RWPE1 (cell line): ENCODE results near the gene KCTD19.

ENCODE experiments used
- CTCF ChIA-PET: fragments of 350-600 bp; sonication (Branson Sonifier 250); formaldehyde crosslinking; extraction: SDS; loops from one replicate; lab custom pipeline; 2021; lab: Yijun Ruan, JAX
- POLR2A ChIA-PET: fragments of 400-600 bp; formaldehyde crosslinking; extraction: SDS; loops from one replicate; lab custom pipeline; 2020; ENCODE audit warnings: antibody characterized with exemption; ENCODE audit not compliant: low non-redundant PET; lab: Yijun Ruan, JAX
- DNase-seq: peaks from one replicate; pipeline ENCODE4 v3.0.0; 2012; ENCODE audit warnings: low spot score
- H3K27ac ChIP-seq: fragments of 450-650 bp; 2 replicates; pipeline ENCODE4 v1.5.1; 2017
- CTCF ChIP-seq: fragments of 450-650 bp; conservative IDR thresholded peaks from 2 replicates; pipeline ENCODE4 v1.5.1; 2017; ENCODE audit warnings: low read depth, mild to moderate bottlenecking

The KCTD19 gene

GRCh38 chr16:67259705-67260104 lies 66.8 kb downstream of the KCTD19 start:
- no peak for DNase-seq
- CTCF ChIA-PET, result interaction anchor here (0.7 to 1.9 kb wide), 4 partner anchors 11 to 184 kb away, joined by 4 to 12 read pairs (median 8); partner anchors contain the start of gene PLEKHG4
- POLR2A ChIA-PET, result no interaction called here
- TF ChIP-seq CTCF, result no peak
- H3K27ac ChIP-seq, result no peak overlapping the region

- TF ChIP-seq CTCF, result no peak
- ChIA-PET POLR2A (no interaction called here), CTCF (interaction anchor here (1.2 kb wide), 1 partner anchor 208 kb away, joined by 4 read pairs; no protein-coding TSS in a partner anchor)
- H3K27ac ChIP-seq, result no peak overlapping the region
- no peak for DNase-seq
These were observed 68.2 kb downstream of the KCTD19 start for GRCh38 chr16:67258161-67258835.

- ChIA-PET POLR2A (no interaction called here), CTCF (interaction anchor here (1.2 kb wide), 1 partner anchor 208 kb away, joined by 4 read pairs; no protein-coding TSS in a partner anchor)
- no peak for DNase-seq
- no peak for TF ChIP-seq CTCF
- no peak overlapping the region for H3K27ac ChIP-seq
These were observed 68.9 kb downstream of the KCTD19 start for GRCh38 chr16:67257486-67258160.

GRCh38 chr16:67256701-67257230 lies 69.8 kb downstream of the KCTD19 start:
- POLR2A ChIA-PET, result no interaction called here
- CTCF ChIA-PET, result interaction anchor here (0.6 kb wide), 1 partner anchor 11 kb away, joined by 4 read pairs; no protein-coding TSS in a partner anchor
- no peak for DNase-seq
- H3K27ac ChIP-seq, result no peak overlapping the region
- no peak for TF ChIP-seq CTCF

GRCh38 chr16:67255553-67256221 lies 70.9 kb downstream of the KCTD19 start:
- TF ChIP-seq CTCF, result no peak
- H3K27ac ChIP-seq, result no peak overlapping the region
- no peak for DNase-seq
- POLR2A ChIA-PET, result no interaction called here
- CTCF ChIA-PET, result interaction anchor here (0.6 to 1.1 kb wide), 2 partner anchors 23 to 424 kb away, joined by 3 to 4 read pairs; no protein-coding TSS in a partner anchor
